GM21367 (cell line): ENCODE results near the gene NEK5.
"Not testable (repeated sequence)": the region's sequence is repeated elsewhere in the genome, so short reads cannot be mapped to it uniquely, and the experiment has no call there.

Source experiments
- ATAC-seq: cut with Tn5 transposase; IDR thresholded peaks from one replicate; pipeline ENCODE4 v1.9.1; 2021; ENCODE audit not compliant: unreplicated experiment

NEK5 gene

DNA sequence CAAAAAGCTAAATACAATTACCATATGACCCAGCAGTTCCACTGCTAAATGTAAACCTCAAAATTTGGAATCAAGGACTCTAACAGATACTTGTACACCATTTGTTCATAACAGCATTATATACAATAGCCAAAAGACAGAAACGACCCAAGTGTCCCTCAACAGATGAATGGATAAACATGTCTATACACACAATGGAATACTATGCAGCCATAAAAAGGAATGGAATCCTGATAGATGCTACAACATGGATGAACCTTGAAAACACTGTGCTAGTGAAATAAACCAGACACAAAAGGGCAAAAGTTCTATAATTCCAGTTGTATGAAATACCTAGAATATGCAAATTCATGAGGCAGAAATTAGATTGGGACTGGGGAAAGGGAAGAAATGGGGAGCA, 18.4 kb upstream of the NEK5 start:
- no peak for ATAC-seq

DNA sequence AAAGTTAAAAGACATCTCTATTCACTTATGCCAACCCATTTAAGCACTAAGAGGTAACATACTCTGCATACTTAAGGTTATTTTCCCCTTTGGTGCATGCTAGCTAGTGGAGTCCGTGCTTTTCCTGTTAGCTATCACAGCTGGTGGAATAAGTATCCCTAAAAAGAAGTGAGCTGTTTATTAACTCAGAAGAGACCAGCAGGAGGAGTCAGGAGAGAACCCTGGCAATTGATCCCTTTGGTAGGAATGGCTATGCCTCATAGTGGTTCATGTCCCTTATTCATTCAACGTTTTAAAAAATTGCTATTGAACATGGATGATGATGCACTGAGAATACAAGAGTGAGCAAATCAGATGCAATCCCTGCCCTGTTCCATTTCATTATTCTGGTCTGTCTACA, 12.4 kb upstream of the NEK5 start:
- ATAC-seq: no peak

DNA sequence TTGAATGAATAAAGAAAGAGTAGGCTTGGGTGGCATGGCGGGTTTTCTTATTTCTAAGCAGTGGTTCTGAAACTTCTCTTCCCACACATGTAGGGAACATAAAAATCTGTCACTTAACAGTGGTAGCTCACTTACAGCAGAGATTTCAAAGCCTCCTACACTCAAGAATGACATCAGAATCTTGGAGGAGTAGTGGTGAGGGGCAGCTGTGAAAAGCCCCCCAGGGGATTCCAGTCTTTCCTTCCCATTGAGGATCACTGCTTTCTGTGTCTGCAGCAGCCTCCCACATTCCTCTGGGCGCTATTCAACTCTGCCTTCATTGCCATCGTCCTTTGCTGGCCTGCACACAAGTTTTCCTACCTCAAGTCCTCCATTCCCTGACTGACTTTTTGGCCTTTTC, 8.6 kb upstream of the NEK5 start:
- ATAC-seq: no peak

DNA sequence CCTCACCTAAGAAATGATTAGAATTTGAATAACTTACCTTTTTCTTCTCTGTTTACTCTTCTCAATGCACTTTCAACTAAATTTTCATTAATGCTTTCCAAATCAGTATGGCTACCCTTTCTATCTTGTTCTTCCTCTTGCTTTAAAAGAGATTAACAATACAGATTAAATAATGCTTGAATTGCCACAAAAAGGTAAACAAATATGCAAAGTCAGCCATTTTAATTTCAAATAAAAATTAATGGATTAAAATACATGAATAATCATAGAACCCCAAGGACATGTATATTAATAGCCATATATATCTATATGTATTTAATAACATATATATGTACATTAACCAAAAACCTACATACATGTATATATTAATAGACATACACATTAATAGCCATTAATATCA, 7.9 kb upstream of the NEK5 start:
- no peak for ATAC-seq

DNA sequence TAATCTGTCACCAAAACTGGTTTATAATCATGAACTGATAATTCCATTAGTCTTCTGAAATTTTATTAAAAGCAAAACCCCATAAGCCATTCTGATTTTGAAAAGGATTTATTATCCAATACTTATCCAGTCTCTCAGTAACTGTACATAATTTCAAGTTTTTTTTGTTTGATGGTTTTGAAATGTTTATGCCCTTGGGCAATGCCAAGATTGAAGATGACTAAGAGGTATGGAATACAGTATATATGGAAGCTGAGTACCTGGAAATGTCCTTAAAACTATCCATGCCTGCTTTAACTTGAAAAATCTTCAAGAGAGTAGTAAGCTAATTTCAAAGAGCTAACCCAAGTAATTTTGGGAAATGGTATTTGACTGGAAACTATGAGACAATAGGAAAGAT, 1.8 kb upstream of the NEK5 start:
- no peak for ATAC-seq

DNA sequence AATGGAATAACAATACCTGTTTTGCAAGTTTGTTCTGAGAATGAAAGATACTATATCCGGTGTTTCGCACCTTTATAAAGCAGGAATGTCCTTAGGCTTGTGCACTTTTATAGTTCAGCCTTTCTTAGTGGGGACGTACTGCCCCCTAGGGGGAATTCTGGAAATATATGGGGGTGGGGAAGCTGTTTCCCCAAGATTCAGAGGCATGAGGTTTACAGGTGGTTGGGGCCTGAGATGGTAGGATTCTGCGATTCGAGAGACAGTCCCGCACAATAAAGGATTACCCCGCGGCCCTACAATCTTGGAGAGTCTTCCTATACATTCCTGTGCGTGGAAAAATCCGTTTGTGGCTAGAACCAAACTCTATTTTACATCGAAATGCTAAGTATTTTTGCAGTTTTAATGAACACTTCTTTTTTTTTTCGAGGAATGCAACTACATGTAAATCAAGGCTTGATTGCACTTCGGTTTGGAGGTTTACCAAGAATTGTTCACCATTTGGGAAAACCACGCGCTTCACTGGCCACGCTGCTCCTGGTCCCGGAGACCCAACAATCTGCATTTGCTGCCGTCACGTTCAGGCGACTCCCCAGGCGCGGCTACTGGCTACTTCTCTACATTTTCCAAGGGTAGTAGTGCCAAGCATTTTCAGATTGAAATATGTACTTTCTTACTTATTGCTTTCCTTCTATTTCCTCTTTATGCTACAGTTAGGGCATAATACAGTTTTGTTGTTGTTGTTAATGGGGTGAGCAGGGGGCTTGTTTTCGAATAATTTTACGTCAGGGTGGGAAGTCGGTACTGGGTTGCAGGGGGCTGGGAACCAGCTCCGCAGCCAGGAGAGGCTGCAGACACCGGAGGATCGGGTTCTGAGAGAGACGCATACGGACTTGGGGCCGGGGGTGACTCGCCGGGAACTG, 830 bp downstream of the NEK5 start:
- ATAC-seq: peak; percentile 70

DNA sequence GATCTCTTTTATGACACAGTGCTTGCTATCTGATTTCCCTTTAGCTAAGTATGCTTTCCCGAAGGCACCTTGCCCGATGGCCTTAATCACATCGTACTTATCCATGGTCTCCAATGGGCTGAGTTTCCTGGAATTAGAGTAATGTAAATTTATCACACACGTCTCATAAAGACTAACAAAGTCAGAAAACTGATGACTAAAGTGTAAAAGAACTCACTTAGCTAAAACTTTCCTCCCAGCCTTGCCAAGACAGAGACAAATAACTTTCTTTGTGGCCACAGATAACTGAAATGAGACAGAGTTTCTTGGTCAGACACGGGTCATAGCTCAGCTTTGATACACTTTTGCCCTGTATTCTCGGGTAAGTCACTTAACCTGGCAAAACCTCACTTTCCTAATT, 1.5 kb downstream of the NEK5 start:
- ATAC-seq: no peak

DNA sequence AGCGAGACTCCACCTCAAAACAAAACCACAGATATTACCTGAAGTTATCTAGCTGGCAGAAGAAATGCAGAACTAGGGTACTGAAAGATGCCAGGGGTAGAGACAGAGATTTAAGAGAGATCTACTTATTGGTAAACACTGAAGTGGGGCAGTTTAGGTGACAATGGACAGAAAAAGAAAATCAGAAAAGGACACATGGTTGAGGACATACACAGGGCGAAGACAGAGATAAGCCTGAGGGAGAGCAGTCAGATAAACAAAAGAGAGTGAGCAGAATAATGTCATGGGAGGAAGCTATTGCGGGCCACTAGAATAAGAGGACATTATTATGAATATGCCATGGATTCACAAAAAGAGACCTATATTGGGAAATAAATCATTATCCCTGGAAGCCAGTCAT, 3.3 kb downstream of the NEK5 start:
- ATAC-seq: no peak

DNA sequence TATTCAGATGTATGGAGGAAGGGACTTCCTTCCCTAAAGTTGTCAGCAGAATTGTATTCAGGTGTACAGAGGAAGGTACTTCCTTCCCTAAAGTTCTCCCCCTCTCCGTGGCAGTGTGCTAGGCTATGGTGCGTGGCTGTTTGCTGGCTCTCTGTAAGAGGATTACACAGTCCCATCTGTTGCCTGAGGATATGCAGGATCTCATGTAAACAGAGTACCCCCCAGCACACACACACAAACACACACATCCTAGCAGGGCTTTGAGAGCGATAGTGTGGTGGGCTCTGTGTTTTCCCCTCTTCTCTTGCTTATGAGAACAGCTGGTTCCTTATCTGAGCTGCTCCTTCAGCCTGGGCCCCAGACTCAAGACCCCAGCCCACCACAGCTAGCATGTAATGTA, 10.3 kb downstream of the NEK5 start:
- ATAC-seq: no peak

DNA sequence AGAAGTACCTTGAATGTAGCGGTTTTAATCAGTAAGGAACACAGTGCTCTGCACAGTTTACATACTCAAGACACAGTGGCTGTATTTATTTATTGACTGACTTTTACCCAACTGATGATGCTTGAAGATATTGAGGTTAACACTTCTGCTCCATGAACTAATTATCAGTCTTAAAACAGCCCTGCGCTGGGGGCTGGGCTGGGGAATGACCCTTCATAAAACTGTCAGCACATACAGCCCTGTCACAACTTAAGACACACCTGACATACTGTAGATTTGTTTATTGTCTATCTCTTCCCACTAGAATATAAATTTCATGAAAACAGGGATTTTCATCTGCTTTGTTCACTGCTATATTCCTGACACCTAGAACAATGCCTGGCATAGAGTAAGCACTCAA, 10.8 kb downstream of the NEK5 start:
- ATAC-seq: no peak

DNA sequence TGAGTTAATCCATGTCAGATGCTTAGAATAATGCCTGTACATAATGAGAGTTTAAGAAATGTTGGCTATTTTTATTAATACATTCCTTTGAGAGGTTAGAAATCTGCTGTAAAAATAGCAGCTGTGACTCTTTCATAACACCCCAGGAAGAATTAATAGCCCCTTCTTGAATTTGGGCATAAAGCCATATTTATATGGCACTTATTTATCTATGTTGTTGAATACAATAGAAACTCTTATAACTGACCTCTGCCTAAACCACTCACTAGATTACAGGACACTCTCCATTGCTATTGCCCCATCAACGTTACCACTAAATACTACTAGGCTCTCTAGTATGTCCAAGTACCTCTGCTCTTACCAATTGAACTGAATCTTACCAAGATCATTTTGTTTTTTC, 16.3 kb downstream of the NEK5 start:
- no peak for ATAC-seq

DNA sequence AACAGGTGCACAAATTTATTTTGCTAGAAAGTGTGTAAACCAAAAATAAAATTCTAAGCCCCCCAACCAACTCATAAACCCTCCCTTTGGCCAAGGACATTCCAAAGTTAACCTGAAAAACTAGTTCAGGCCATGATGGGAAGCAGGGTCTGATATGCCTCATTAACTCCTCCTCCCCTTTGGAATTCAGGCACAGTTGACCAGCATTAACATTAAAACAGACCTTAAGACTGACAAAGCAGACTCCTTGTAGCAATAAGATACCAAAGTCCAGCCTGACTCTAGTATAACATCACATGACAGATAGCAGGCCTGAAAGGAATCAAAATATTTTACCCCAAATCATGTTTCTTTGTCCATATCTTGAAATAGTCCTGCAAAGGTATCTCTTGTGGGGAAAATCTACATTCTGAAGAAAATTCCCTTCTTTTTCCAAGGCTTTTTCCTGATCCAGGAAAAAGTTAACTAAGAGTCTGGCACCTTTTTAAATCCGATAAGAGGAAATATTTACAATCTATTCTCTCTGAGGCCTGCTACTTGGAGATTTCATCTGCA, 19.7 kb downstream of the NEK5 start:
- ATAC-seq: no peak

DNA sequence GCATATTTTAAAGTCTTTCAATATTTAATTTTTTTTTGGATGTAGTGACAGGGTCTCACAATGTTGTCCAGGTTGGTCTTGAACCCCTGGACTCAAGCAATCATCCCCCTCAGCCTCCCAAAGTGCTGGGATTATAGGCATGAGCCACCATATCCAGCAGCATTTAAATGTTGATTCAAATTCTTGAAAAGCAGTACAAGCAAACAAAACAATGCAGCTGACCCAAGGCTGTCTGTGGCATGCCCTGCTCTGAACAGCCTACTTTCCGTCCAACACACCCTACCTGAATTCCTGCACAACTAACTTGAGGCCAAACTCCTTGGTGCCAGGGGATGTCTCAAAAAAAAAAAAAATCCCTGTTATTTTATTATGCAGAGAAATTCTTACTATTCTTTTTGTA, 23.0 kb downstream of the NEK5 start:
- ATAC-seq: no peak

DNA sequence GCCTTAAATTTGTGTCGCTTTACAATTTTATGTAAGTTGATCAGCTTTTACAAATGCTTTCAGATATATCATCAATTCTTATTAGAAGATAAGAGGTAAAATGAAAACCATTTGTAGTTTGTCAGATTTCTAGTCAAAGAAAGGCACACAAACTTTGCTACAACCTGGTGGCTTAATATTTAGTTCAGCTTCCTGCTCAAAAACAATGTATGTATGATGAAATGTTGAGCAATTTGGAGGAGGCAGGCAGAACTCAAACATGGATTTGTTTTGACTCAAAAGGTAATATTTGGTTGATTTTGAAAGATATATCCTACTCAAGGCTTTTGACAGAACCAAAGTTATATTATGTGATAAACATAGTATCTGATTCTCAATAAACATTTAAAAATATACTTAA, 24.2 kb downstream of the NEK5 start:
- no peak for ATAC-seq

DNA sequence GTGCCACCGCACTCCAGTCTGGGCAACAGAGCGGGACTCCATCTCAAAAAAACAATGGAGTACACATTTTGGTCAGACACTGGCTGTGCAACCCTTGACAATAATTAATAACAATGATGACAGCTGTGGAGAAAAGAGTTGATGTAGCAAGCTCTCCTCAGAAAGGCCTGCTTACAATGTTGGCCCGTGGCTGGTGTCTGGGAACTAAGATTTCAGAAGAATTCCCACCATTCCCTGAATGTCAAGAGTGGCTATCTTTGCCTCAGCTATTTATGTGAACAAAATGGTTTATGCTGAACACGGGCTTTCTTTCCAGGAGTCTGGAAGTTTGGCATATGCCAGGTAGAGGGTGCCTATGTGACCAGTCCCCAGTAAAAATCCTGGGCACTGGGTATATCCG, 25.5 kb downstream of the NEK5 start:
- ATAC-seq: no peak

DNA sequence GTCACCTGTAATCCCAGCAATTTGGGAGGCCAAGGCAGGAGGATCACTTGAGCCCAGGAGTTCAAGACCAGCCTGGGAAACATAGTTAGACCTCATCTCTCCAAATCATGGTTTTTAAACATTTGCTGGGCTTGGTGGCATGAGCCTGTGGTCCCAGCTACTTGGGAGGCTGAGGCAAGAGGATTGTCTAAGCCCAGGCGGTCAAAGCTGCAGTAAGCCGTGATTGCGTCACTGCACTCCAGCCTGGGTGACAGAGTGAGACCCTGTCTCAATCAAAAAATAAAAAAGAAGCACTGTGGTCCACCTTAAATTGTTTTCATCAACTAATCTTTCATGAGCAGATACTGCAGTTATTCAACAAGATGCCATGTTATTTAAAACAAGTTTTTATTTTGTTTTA, 26.4 kb downstream of the NEK5 start:
- not testable (repeated sequence) for ATAC-seq

DNA sequence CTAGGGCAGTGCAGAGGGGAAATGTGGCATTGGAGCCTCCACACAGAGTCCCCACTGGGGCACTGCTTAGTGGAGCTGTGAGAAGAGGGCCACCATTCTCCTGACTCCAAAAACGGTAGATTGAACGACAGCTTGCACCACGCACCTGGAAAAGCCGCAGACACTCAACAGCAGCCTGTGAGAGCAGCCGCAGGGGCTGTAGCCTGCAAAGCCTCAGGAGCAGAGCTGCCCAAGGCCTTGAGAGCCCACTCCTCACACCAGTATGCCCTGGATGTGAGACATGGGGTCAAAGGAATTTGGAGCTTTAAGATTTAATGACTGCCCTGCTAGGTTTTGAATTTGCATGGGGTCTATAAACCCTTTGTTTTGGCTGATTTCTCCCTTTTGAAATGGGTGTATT, 31.7 kb downstream of the NEK5 start:
- ATAC-seq: no peak

DNA sequence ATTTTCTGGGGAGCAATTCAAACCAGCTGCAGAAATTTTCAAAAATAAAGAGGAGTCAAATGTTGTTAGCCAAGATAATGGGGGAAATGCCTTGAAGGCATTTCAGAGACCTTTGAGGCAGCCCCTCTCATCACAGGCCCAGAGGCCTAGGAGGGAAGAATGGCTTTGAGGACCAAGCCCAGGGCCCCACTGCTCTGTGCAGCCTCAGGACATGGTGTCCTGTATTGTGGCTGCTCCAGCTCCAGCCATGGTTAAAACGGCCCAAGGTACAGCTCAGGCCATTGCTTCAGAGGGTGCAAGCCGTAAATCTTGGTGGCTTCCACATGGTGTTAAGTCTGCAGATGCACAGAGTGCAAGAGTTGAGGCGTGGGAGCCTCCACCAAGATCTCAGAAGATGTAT, 32.1 kb downstream of the NEK5 start:
- no peak for ATAC-seq

DNA sequence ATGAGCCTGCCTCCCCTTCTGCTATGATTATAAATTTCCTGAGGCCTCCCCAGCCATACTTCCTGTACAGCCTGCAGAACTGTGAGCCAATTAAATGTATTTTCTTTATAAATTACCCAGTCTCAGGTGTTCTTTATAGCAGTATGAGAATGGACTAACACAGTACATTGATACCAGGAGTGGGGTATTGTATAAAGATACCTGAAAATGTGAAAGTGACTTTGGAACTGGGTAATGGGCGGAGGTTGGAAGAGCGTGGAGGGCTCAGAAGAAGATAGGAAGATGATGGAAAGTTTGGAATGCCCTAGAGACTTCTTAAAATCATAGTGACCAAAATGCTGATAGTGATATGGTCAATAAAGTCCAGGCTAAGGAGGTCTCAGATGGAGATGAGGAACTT, 32.8 kb downstream of the NEK5 start:
- no peak for ATAC-seq

DNA sequence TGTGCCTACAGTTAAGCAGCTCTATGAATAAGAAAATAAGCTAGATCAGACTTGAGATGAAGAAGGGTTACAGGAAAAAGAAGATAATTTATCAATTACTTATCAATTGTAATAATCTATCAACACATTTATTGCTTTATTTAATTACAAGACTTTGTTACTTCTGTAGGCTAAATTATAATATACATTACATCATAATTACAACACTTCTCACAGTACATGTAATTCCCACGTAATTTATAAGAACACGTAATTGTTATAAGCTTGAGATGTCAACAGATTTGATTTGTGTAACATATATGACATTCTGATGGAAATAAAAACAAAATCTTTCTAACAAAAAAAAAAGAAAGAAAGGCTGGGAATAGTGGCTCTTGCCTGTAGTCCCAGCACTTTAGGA, 36.8 kb downstream of the NEK5 start:
- no peak for ATAC-seq

DNA sequence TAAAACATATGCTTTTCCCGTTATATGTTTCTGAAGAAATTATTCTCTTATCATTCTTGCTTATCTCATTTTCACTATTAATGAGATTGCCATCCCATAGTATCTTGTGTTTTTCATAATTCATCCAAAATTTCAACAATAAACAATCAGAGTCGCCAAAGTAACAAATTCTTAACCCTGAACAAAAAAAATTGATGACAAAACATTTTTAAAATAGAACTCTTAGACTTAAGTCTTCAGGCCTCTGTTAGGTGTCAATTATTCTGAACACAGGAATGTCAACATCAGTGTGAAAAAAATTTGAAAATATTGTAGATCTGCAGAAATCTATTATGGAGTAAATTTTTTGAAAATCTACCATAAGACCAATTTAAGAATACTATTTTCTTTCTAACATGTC, 37.4 kb downstream of the NEK5 start:
- no peak for ATAC-seq

DNA sequence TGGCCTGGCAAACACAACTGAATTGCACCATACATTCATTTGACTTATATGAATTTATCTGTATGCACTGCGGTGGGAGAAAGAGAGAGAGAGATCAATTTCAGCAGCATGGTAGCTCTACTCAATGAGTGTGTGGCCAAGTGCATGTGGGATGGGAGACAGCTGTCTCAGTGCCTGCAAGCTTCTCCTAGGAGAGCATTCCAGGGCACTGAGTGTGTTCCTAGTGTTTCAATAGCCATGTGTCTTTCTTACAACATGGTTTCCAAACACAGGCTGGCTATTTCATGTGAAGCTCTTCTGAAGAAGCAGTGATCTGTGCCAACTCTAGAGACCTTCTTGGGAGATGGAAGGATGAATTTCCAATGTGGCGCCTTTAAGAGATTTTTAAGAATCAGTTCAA, 43.5 kb downstream of the NEK5 start:
- no peak for ATAC-seq

DNA sequence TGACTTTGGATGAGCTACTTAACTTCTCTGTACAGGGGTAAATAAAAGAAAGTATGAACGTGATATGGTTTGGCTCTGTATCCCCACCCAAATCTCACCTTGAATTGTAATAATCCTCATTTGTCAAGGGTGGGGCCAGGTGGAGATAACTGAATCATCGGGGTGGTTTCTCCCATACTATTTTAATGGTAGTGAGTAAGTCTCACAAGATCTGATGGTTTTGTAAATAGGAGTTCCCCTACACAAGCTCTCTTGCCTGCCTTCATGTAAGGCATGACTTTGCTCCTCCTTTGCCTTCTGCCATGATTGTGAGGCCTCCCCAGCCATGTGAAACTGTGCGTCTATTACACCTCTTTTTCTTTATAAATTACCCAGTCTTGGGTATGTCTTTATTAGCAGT, 43.9 kb downstream of the NEK5 start:
- ATAC-seq: not testable (repeated sequence)
